HG03521 (cell line): Measurements from ENCODE around the gene NPHS1.
"Not testable (repeated sequence)": the region's sequence is repeated elsewhere in the genome, so short reads cannot be mapped to it uniquely, and the experiment has no call there.

Source experiments
- ATAC-seq: cut with Tn5 transposase; IDR thresholded peaks from one replicate; pipeline ENCODE4 v1.9.1; 2021; ENCODE audit warnings: mild to moderate bottlenecking, moderate library complexity; ENCODE audit not compliant: unreplicated experiment

The NPHS1 gene

GRCh38 chr19:35852029-35852780, at the start of gene NPHS1:
NPHS1 (minus strand) TSS chr19:35852504; CDS start chr19:35851837, 667 bp downstream.
- no peak for ATAC-seq

- no peak for ATAC-seq
These were observed 48.8 kb upstream of the NPHS1 start for GRCh38 chr19:35901055-35901644.

DNA sequence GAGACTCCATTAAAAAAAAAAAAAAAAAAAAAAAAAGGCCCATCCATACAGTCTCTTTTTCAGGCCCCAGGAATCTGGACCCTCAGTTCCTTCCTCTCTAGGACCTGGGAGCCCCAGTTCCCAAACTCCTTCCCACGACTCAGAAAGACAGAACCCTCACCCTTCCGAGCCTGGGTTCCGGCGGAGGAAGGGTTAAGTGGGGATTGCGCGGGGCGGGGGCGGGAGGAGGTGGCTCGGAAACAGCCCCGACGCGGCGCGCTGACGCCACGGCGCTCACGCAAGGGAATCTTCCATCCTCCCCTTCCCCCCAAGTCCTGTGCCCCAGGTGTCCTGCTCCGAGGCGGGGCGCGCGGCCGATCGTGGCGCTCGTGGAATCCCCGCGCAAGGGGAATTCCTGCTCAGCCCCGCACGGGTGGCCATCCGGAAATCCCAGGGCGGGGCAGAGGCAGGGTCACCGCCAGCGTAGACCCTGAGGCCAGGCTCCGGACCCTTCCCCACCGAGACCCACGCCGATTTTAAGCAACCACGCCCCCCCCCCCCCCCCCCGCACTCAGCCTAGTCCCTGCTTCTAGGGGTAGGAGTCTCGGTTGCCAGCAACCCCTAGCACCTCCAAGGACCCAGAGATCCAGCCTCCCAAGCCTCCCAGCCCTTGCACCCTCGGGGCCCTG, 47.4 kb upstream of the NPHS1 start:
- peak; percentile 49 for ATAC-seq

GRCh38 chr19:35898499-35898809, 46.1 kb upstream of the NPHS1 start:
- ATAC-seq, result no peak

GRCh38 chr19:35897706-35898451, 45.6 kb upstream of the NPHS1 start:
- ATAC-seq, result no peak

DNA sequence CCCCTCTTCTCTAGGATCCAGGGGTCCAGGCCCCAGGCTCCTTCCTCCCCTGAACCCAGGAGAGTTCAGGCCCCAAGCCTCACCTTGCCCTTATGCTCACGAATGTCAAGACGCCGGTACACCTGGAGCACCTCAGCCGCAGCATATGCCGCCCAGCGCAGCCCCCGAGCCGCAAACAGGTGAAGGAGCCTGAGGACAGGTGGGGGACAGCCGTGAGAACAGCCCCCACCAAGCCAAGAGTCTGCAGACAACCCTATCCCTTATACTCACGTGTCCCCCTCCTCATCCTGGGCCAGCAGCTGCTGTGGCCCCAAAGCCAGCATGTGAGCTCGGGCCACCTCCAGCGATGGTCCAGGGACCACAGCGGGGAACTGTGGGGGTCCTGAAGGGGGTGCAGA, 44.3 kb upstream of the NPHS1 start:
- no peak for ATAC-seq

DNA sequence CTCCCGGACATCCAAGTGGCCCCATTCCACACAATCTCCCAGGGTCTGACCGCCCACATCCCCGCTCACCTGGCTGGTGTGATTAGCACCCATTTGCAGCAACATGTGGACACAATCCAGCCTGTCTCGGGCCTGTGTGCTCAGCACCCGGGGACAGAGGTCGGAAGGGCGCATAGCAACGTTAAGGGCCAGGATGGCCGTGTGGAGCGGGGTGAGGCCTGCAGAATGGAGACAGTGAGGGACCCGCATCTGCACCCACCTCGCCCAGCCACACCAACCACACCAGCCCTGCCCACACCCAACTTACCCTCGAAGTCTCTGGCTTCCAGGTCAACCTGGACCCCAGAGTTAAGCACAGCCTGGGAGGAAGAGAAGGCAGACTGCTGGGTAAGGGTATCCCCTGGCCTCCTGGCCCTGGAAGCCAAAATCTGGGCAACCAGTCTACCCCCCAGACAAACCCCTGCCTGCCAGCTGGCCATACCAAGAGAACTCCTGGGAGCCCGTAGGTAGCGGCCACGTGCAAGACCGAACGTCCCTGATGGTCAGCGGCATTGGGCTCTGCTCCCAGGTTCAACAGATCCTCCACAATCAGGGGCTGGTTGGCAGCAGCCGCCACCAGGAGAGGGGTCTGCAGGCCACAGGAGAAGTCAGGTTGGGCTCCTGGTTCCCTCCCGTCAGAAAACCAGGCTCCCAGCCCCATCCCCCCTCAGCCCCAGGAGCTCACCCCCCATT, 43.8 kb upstream of the NPHS1 start:
- no peak for ATAC-seq

DNA sequence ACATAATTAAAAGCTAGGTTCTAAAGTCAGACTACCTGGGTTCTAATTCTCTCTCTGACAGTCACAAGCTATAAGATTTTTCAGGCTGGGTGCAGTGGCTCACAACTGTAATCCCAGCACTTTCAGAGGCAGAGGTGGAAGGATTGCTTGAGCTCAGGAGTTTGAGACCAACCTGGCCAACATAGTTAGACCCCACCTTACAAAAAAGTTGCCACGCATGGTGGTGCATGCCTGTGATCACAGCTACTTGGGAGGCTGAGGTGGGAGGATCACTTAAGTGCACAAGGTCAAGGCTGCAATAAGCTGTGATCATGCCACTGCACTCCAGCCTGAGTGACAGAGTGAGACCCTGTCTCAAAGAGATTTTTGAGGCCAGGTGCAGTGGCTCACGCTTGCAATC, 42.0 kb upstream of the NPHS1 start:
- ATAC-seq, result no peak

- ATAC-seq, result not testable (repeated sequence)
These were observed 39.5 kb upstream of the NPHS1 start for GRCh38 chr19:35891819-35892218.

GRCh38 chr19:35890113-35890650, 37.9 kb upstream of the NPHS1 start:
- no peak for ATAC-seq

GRCh38 chr19:35889370-35890112, 37.2 kb upstream of the NPHS1 start:
- ATAC-seq, result no peak

- no peak for ATAC-seq
These were observed 36.1 kb upstream of the NPHS1 start for GRCh38 chr19:35888398-35888797.

DNA sequence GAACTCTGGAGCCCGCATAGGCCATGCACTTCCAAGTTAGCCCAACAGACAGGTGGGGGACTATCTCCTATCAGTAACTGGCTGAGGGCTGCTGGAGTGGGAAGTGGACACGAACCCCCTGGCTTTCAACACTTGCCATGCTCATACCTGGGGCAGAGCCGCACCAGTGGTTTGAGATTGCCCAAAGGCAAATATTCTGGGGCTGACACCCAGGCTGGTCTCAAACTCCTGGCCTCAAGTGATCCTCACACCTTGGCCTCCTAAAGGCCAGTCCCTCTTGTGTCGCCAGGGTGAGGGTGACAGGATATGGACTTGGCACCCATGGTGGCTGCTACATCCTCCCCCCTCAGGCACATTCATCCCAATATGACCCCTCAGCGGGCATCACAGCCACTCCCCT, 34.9 kb upstream of the NPHS1 start:
- no peak for ATAC-seq

DNA sequence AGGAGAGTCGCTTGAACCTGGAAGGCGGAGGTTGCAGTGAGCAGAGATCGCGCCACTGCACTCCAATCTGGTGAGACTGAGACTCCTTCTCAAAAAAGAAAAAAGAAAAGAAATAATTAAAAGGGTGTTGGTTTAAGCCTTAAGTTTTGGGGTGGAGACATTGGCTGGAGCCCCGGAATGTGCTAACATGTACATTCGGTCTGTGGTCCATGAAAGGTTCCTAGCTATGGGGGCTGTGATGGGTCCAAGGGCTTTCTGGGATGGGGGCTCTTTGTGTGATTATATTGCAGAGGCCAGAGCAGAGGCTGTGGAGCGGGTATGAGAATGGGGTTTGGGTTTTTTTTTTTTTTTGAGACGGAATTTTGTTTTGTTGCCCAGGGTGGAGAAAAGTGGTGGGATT, 33.6 kb upstream of the NPHS1 start:
- no peak for ATAC-seq

DNA sequence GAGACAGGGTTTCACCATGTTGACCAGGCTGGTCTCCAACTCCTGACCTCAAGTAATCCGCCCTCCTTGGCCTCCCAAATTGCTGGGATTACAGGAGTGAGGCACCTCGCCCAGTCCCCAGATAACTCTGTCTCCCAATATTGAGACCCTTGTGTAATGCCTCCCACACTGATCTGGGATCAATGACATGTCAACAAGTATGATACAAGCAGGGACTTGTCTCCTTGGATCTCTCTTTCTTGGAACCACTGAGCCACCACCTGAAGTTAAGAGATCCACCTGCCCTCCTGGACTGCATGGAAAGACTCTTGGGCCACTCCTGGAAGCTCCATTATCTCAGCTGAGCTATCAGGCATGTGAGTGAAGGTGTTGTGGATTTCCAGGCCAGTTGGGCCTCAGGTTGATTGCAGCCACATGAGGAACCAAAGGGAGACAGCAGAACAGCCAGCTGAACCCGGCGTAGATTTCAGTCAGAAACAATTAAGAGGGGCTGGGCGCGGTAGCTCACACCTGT, 33.0 kb upstream of the NPHS1 start:
- no peak for ATAC-seq

DNA sequence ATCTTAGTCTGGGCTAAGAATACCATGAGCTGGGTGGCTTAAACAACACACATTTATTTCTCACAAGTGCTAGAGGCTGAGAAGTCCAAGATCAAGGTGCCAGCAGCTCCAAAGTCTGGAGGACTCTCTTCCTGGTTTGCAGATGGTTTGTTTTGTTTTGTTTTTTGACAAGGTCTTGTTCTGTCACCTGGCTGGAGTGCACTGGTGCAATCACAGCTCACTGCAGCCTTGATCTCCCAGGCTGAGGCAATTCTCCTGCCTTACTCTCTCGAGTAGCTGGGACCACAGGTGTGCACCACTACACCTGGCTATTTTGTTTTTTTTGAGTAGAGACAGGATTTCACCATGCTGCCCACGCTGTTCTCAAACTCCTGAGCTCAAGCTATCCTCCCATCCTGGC, 31.6 kb upstream of the NPHS1 start:
- no peak for ATAC-seq

DNA sequence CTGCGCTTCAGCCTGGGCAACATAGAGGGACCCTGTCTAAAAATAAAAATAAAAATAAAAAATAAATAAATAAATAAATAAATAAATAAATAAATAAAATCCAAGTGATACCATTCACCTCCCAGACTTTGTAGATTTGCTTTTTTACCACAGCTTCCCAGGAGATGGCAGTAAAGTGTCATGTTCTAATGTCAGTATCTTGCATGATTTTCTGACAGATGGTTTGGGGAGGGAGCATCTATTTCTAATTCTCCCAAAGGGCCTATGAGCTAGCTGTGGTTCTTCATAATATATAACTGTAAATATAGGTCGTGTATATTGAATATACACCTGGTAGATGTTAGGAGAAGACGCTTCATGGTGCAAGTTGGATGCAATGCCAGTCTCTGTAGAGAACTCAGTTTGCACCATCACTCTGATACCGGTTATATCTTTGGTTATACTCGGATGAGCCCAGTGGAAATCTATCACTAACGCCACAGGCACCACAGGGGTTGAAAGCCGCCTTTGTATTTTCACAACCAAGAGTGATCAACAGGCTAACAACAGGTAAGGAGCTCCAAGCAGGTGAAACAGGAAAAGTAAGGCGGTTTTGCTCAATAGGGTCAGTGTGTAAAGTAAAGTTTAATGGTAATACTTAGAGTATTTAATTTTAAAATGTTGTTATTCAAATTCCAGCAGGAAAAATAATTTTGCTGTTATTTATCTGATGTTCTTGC, 30.0 kb upstream of the NPHS1 start:
- no peak for ATAC-seq

DNA sequence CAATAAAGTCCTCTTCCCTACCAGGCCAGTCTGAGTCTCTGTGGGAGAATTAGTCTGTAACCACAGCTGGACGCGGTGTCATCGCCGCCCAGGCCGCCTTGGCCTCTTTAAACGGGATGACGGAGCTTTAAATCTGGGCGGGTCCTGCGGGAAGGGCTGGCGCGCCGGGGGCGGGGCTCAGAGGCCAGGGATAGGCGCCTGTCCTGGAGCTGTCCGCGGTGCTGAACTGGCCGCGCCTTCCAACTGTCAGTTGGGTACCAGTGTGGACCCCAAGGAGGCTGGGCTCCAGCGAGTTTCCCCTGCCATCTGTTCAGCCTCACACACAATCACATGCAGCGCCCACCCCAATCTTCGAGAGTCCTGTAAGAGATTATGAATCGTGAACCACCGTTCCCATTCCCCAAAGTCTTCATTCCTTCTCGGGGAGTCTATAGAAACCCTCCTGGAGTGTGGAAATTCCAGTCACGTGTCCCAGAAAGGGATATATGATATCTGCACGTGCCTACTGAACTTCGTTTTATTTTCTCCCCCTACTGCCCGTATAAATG, 27.5 kb upstream of the NPHS1 start:
- ATAC-seq, result no peak

GRCh38 chr19:35879068-35879467, 26.8 kb upstream of the NPHS1 start:
- no peak for ATAC-seq
